Stimulated activated CD8-positive, alpha-beta memory T cell treated with anti-CD3 and anti-CD28 coated beads, Interleukin-4, amount 100 ng/mL, for 48 hours (primary cell): ENCODE results near the gene MN1.

Experiments used
- DNase-seq: peaks from one replicate; pipeline ENCODE4 v3.0.0-alpha.2; 2020

The MN1 gene

GRCh38 chr22:27709919-27710675 lies 91.5 kb downstream of the MN1 start:
- no peak for DNase-seq

- DNase-seq = no peak
These were observed 95.1 kb downstream of the MN1 start for GRCh38 chr22:27706489-27706888.

- DNase-seq = no peak
These were observed 96.0 kb downstream of the MN1 start for GRCh38 chr22:27705408-27706080.

GRCh38 chr22:27704581-27704980 lies 97.0 kb downstream of the MN1 start:
- DNase-seq = no peak

- DNase-seq = no peak
These were observed 102.1 kb downstream of the MN1 start for GRCh38 chr22:27699383-27700019.

GRCh38 chr22:27698813-27699212 lies 102.7 kb downstream of the MN1 start:
- no peak for DNase-seq
